Motor neuron (in vitro differentiated cells): Measurements from ENCODE around the gene RHBG. TPM values are rescaled to one million over a fixed set of nuclear protein-coding genes. Genes with fewer than 3 reads are reported as not detected.
A peak's percentile ranks its signal among the peaks of the same experiment; 100 is the strongest.
"Not testable (repeated sequence)": the region's sequence is repeated elsewhere in the genome, so short reads cannot be mapped to it uniquely, and the experiment has no call there.

Experiments
- ATAC-seq, 8 experiments: fragments of 200-7000 bp; cut with Tn5 transposase; replicated peaks in 6 of 8; 2 replicates each; pipeline ENCODE4 v1.8.0; 2021; ENCODE audit warnings: mild to moderate bottlenecking in 8 of 8, moderate library complexity in 8 of 8
- H3K27ac ChIP-seq, 2 donors: fragments of 250-450 bp; sonication (Bioruptor Pico); 2 replicates each; pipeline ENCODE4 v1.9.0; 2021; ENCODE audit warnings: antibody characterized with exemption in 2 of 2, mild to moderate bottlenecking in 2 of 2, moderate library complexity in 1 of 2
- H3K4me1 ChIP-seq, 2 donors: fragments of 250-450 bp; sonication (Bioruptor Pico); replicated peaks in 1 of 2; 2 replicates each; pipeline ENCODE4 v1.6.1; 2021; ENCODE audit warnings: antibody characterized with exemption in 2 of 2, mild to moderate bottlenecking in 2 of 2, moderate library complexity in 1 of 2
- H3K4me3 ChIP-seq, 5 donors: fragments of 250-450 bp; sonication (Bioruptor Pico); 2 replicates each; pipeline ENCODE4 v1.9.0; 2021; ENCODE audit warnings: antibody characterized with exemption in 5 of 5, mild to moderate bottlenecking in 5 of 5, moderate library complexity in 4 of 5
- WGBS, 10 experiments: fragments of 450-650 bp; shearing (Covaris generic); methylation state at CpG; one replicate each; pipeline ENCODE4 v1.0.0; 2022; 5-methylcytosine and 5-hydroxymethylcytosine counted together
- in situ Hi-C, 9 experiments: fragments of 400-800 bp; cut with MboI; loops; one replicate each; pipeline ENCODE4 v1.15.0; 2021; ENCODE audit warnings: low sequenced_read_pairs in 9 of 9, low pct_unique_long_range_greater_than_20kb in 2 of 9; ENCODE audit not compliant: unreplicated experiment in 9 of 9
- total RNA-seq, 8 experiments: library from RNA; unstranded; fragments of 300-600 nt; gene quantifications; 2 replicates each; pipeline versions ENCODE4 v1.2.3 to v1.2.4, GENCODE V29; 2022

Gene RHBG
- total RNA-seq, 8 experiments from 2014 or later: 0.38 to 1.8 (median 0.50) TPM; not detected in 3

DNA sequence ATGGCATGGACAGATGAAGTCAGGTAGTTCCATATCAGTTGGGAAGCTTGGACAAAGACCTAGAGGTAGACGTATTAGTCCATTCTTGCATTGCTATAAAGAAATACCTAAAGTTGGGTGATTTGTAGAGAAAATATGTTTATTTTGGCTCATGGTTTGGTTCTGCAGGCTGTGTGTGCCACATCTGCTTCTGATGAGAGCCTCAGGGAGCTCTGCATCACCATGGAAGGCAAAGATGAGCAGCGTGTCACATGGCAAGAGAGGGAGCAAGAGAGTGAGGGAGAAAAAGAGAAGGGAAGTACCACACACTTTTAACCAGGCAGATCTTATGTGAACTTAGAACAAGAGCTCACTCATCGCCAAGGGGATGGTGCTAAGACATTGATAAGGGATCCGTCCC, 21.7 kb upstream of the RHBG start:
- Histone ChIP-seq H3K4me1 (no peaks in the 10 kb centered on the region), H3K4me3 (no peak overlapping the region), H3K27ac (no peak overlapping the region)
- in situ Hi-C loops: no loop called here
- WGBS, 10 experiments: 53 to 92% (median 68%) methylated on average over 3 to 4 of the region's 4 CpGs; no CpG with 5 or more reads in 4 of the 10 experiments
- ATAC-seq: peak in 2 of 8 experiments; percentile 10 to 13

DNA sequence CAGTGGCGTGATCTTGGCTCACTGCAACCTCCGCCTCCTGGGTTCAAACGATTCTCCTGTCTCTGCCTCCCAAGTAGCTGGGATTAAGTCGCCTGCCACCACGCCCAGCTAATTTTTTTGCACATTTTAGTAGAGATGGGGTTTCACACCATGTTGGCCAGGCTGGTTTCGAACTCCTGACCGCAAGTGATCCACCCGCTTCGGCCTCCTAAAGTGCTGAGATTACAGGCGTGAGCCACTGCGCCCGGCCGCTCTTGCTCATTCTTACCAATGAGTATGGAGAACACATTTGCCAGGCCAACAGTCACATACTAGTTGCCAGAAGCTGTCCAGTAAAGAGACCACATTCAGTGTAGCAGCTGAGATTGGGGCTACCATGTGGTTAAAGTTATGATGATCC, 16.5 kb upstream of the RHBG start:
- ATAC-seq, H3K27ac ChIP-seq, H3K4me1 ChIP-seq, in situ Hi-C loops, H3K4me3 ChIP-seq: not testable (repeated sequence)
- WGBS, 10 experiments: 67 to 100% (median 85%) methylated on average over 1 to 10 of the region's 13 CpGs; no CpG with 5 or more reads in 2 of the 10 experiments

GRCh38 chr1:156356262-156356874, 12.6 kb upstream of the RHBG start:
- in situ Hi-C loops: no loop called here
- Histone ChIP-seq H3K4me3 (no peak overlapping the region), H3K4me1 (peaks cover 3% of the 10 kb centered on the region in 2 donors), H3K27ac (no peak overlapping the region)
- ATAC-seq: peak in 3 of 8 experiments; percentile 4 to 13 (median 11)
- 0 to 83% (median 42%) methylated on average over 2 to 6 of the region's 6 CpGs for WGBS, 10 experiments

DNA sequence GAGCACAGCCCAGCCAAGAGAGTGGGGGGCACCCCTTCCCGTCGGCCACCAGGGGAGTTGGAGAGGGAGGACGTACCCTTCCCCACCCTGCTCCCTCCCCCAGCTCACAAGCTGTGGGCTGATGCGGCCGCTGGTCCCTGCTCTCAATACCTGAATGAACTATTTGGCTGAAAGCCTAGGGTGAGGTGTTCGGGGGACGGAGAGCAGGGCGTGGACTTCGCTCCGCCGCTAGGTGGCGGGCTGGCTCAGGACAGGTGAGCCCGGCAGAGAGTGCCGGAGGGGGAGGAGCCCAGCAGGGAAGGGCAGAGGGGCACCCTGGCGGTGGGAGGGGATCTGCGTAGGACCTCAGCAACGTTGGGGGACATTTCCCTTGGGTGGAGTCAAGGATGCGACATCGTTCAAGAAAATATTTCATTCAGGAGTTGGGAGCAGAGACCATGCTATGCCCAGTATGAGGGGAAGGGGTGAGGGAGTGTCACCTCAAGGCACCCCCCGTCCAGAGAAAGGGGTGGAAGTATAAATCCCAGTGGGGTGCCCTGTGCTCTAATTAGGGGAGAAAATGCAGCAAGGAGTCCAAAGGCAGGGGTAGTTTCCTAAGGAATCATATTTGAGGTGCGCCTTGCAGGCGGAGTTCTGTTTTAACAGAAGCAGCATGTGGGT, 12.0 kb upstream of the RHBG start:
- ATAC-seq: peak; percentile 56 to 88 (median 78)

DNA sequence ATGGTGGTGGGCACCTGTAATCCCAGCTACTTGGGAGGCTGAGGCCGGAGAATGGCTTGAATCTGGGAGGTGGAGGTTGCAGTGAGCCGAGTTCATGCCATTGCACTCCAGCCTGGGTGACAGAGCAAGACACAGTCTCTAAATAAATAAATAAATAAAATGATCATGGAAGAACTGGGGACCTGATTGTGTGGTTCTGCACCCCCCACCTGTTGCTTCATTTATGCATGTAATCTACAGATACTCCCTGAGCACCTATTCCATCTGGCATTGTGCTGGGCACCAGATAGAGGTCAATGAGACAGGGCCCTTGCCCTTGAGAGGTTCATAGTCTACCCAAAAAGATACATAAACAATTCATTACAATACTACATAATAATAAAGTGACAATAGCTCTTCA, 11.0 kb upstream of the RHBG start:
- ATAC-seq: no peak
- in situ Hi-C loops: no loop called here
- 0 to 100% (median 79%) methylated on average over 1 to 2 of the region's 2 CpGs; no CpG with 5 or more reads in 2 of the 10 experiments for WGBS, 10 experiments

More for the DNA sequence above, 12.0 kb upstream of the RHBG start:
- Histone ChIP-seq H3K27ac (no peak overlapping the region), H3K4me3 (no peak overlapping the region), H3K4me1 (peaks cover 3% of the 10 kb centered on the region in 2 donors)
- in situ Hi-C loops: no loop called here
- WGBS, 10 experiments: 0 to 50% (median 20%) methylated on average over 1 to 13 of the region's 22 CpGs; no CpG with 5 or more reads in 2 of the 10 experiments

DNA sequence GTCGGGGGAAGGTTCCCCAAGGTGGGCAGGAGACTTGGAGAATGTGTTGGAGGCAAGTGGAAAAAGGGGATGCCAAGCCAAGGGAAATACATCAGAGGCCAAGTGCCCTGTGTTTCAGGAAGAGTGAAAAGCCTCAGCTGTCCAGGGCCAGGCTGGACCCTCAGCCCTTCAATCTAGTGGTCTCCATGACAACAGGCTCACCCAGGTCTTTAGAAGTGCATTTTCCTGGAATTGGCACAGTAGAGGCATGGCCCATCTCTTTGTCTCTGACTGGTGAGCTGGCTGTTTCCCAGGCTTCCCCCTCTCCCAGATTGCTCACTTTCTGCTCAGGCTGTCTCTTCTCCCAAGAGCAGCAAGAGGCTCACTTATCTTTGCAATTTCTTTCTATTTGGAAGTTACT, 10.4 kb upstream of the RHBG start:
- WGBS, 10 experiments: 0 to 83% (median 53%) methylated on average over 1 of the region's 1 CpG; no CpG with 5 or more reads in 4 of the 10 experiments
- in situ Hi-C loops: no loop called here

More for the DNA sequence above, 11.0 kb upstream of the RHBG start:
- H3K4me3 ChIP-seq: no peak overlapping the region
- H3K27ac ChIP-seq: no peak overlapping the region
- H3K4me1 ChIP-seq: peaks cover 3% of the 10 kb centered on the region in 2 donors

DNA sequence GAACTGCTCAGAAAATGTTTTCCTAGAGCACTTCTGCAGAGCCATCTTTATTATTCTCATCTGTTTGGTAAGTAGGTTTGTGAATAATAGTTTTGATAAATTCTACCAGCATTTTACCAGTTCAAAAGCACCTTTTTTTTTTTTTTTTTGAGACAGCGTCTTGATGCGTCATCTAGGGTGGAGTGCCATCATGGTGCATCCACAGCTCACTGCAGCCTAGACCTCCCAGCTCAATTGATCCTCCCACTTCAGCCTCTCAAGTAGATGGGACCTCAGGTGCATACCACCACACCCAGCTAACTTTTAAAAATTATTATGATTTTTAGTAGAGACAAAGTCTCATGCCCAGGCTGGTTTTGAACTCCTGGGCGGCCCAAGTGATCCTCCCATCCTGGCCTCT, 9.8 kb upstream of the RHBG start:
- in situ Hi-C loops: no loop called here
- H3K27ac ChIP-seq: no peak overlapping the region
- 24 to 100% (median 94%) methylated on average over 1 to 3 of the region's 3 CpGs; no CpG with 5 or more reads in 2 of the 10 experiments for WGBS, 10 experiments
- no peak overlapping the region for H3K4me3 ChIP-seq
- H3K4me1 ChIP-seq: peaks cover 3% of the 10 kb centered on the region in 2 donors
- ATAC-seq: peak in 1 of 8 experiments; percentile 61

More for the DNA sequence above, 10.4 kb upstream of the RHBG start:
- Histone ChIP-seq H3K4me3 (no peak overlapping the region), H3K4me1 (peaks cover 3% of the 10 kb centered on the region in 2 donors), H3K27ac (no peak overlapping the region)
- peak in 5 of 8 experiments; percentile 73 to 93 (median 82) for ATAC-seq

DNA sequence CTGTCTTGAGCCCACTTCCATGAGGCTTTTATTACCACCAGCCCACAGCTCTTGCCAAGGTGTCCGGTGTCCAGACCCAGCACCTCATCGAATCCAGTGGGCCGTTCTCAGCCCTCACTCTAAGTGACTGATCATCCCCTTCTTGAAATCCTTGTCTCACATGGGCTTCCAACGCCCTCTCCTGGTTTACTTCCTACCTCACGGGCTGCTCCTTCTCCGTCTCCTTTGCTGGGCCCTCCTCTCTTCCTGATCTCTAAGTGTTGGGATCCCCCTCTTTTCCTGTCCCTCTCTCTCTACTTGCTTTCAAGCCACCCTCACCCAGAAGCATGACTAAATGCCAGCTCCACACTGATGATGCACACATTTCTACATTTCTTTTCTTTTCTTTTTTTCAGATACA, 9.0 kb upstream of the RHBG start:
- in situ Hi-C loops: no loop called here
- ATAC-seq: peak in 5 of 8 experiments; percentile 7 to 97 (median 52)
- 10 to 50% (median 22%) methylated on average over 1 to 6 of the region's 6 CpGs; no CpG with 5 or more reads in 1 of the 10 experiments for WGBS, 10 experiments
- peaks cover 3% of the 10 kb centered on the region in 2 donors for H3K4me1 ChIP-seq
- H3K4me3 ChIP-seq: no peak overlapping the region
- H3K27ac ChIP-seq: no peak overlapping the region

DNA sequence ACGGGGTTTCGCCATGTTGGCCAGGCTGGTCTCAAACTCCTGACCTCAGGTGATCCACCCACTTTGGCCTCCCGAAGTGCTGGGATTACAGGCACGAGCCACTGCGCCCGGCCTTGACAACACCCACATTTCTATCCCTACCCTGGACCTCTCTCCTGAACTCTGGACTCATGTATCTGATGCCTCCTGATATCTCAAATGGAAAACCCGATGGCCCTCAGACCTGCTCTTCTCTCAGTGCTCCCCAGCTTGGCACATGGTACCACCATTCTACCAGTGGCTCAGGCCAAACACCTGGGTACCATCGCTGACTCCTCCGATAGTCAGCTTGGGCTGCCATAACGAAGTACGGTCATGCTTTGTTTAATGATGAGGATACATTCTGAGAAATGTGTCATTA, 8.5 kb upstream of the RHBG start:
- Histone ChIP-seq H3K4me3 (no peak overlapping the region), H3K4me1 (peaks cover 3% of the 10 kb centered on the region in 2 donors), H3K27ac (no peak overlapping the region)
- no peak for ATAC-seq
- WGBS, 10 experiments: 82 to 100% (median 94%) methylated on average over 1 to 9 of the region's 11 CpGs; no CpG with 5 or more reads in 1 of the 10 experiments
- in situ Hi-C loops: no loop called here

DNA sequence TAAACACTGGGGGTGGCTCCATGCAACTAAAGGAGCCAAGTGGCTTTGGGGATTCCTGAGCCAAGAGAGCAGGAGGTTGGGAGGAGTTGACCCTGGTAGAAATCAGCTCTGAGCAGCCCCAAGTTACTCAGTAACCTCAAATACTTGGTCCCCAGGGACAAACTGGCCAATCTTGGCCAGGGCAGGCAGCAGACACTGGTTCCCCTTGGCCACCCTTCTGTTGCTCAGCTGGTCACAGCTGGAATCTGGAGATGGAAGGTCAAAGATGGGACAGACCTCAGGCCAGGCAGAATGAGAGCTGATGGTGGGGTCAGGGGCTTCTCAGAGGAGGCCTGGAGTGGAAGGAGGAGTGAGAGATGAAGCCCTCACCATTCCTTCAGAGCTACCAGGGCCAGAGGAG, 3.3 kb upstream of the RHBG start:
- no peak for ATAC-seq
- in situ Hi-C loops: no loop called here
- H3K27ac ChIP-seq: no peak overlapping the region

DNA sequence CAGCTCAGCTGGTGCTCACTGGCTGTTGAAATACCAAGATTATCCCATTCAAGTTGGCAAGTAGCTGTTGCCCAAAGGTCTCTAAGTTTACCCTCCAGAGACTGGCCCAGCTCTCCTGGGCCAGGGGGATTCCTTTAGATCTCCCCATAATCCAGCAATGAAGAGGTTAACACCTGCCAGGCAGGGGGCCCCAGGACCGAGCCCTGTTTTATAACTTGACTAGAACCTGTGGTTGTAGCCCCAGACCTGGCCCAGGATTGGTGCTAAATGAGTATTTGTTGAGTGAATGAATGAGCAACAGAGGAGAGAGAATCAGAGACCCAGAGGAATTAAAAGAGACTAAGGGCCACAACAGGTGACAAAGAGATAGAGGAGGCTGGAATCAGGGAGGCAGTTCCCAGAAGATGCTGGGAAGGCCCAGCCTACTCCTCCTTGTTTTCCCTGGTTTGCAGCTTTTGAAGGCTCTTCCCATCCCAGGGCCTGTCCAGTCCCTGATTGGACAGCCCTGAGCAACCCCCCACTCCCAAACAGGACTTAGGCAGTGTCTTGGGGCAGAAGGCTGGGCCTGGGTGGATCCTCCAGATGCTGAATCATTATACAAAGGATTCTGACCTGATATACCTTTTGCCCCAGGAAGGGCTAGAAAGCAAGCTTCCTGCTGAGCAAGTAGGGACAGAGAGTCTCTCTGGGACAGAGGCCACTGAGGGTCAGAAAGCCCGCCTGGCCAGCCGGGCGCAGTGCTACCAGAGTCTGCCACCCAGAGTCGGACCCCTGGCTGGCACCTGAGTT, 2.4 kb upstream of the RHBG start:
- Histone ChIP-seq H3K4me1 (peaks cover 0 to 2% of the 10 kb centered on the region in 2 donors), H3K4me3 (no peak overlapping the region), H3K27ac (no peak overlapping the region)
- in situ Hi-C loops: no loop called here
- ATAC-seq: peak in 1 of 8 experiments; percentile 60
- 0 to 100% (median 61%) methylated on average over 1 to 4 of the region's 5 CpGs; no CpG with 5 or more reads in 5 of the 10 experiments for WGBS, 10 experiments

More for the DNA sequence above, 3.3 kb upstream of the RHBG start:
- Histone ChIP-seq H3K4me3 (no peak overlapping the region), H3K4me1 (peaks cover 0 to 2% of the 10 kb centered on the region in 2 donors)

DNA sequence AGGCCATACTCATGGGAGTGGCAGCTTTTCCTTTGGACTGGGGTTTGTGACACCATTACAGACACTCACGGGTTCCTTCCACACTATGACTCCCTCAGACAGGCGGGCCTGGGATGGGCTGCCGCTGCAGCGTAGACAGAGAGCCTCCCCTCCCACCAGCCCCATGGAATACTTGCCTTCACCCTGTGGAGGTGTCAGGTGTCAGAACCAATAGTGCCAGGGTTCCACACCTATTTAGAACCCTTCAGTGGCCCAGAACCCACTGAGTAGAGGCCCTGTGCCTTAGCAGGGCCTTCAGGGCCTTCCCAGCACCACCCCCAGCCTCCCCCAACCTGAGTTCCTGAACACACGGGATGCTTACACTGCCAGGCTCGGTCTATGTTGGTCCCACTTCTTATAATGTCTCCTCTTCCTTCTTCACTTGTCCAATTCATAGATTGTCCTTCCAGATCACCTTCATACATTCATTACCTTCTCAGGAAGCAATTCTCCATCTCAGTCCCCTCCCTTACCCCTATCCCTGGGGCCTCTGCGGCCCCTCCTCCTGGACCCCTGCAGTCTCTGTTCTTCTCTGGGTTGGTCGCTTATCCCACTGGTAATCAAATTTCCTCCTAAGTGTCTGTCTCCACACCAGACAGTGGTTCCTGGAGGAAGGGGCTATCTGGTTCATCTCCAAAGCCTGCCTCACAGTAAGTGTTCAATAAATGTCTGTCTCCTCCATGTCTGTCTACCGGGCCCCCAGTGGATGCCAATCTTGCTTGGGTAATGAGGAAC, 1.4 kb upstream of the RHBG start:
- 0 to 83% (median 46%) methylated on average over 1 to 7 of the region's 9 CpGs; no CpG with 5 or more reads in 3 of the 10 experiments for WGBS, 10 experiments
- in situ Hi-C loops: no loop called here
- ATAC-seq: peak in 2 of 8 experiments; percentile 47 to 72
- no peak overlapping the region for H3K27ac ChIP-seq
- H3K4me3 ChIP-seq: no peak overlapping the region
- peaks cover 0 to 2% of the 10 kb centered on the region in 2 donors for H3K4me1 ChIP-seq
